GM12878 (cell line): Measurements from ENCODE around the gene CAMKMT. TPM values are rescaled to one million over a fixed set of nuclear protein-coding genes. Genes with fewer than 3 reads are reported as not detected.

Experiments
- ATAC-seq: fragments of 200-7000 bp; cut with Tn5 transposase; 3 replicates; pipeline ENCODE4 v1.9.1; 2020; ENCODE audit warnings: mild to moderate bottlenecking, moderate library complexity
- BruUV-seq: library from RNA; stranded (reverse); fragments of 400-500 nt; replicated peaks from 2 replicates; lab custom pipeline; 2021; lab: Mats Ljungman, UMichigan
- CTCF ChIA-PET: fragments of 300-600 bp; sonication (Branson Sonifier 250); formaldehyde crosslinking; extraction: SDS; loops from one replicate; lab custom pipeline; 2021; ENCODE audit warnings: inconsistent platforms; lab: Yijun Ruan, JAX
- POLR2A ChIA-PET: fragments of 350-600 bp; formaldehyde crosslinking; extraction: SDS; loops from one replicate; lab custom pipeline; 2021; ENCODE audit warnings: inconsistent platforms; lab: Charles Lee
- RAD21 ChIA-PET: fragments of 300-600 bp; sonication (Branson Sonifier 250); formaldehyde crosslinking; loops from one replicate; lab custom pipeline; 2023; ENCODE audit warnings: antibody characterized with exemption; ENCODE audit not compliant: unreplicated experiment; lab: Charles Lee
- SMC1A ChIA-PET: fragments of 300-600 bp; sonication (Branson Sonifier 250); formaldehyde crosslinking; loops from one replicate; lab custom pipeline; 2023; ENCODE audit not compliant: unreplicated experiment, uncharacterized antibody; lab: Charles Lee
- DNase-seq: peaks from one replicate; pipeline ENCODE4 v3.0.0-alpha.2; 2011; ENCODE audit warnings: low read depth, low spot score
- FAIRE-seq: peaks from 3 replicates; lab custom pipeline; 2011; peaks lifted over from hg19 to GRCh38; lab: Jason Lieb, UNC
- H2AFZ ChIP-seq: 2 replicates; pipeline ENCODE4 v1.6.0; 2011; ENCODE audit warnings: low read depth, low read length, control low read depth; ENCODE audit not compliant: control insufficient read depth
- H3K27ac ChIP-seq: 2 replicates; pipeline ENCODE4 v1.5.1; 2011; ENCODE audit warnings: control low read depth; ENCODE audit not compliant: control insufficient read depth, insufficient read depth
- H3K27me3 ChIP-seq, 2 experiments: replicated peaks in 1 of 2; 2 replicates each; pipeline versions ENCODE4 v1.6.0 to v1.6.1; 2011; ENCODE audit warnings: low read length in 1 of 2; ENCODE audit not compliant: control insufficient read depth in 2 of 2, insufficient read depth in 2 of 2
- H3K36me3 ChIP-seq, 2 experiments: 2 replicates each; pipeline ENCODE4 v1.5.1; 2011; ENCODE audit warnings: low read length in 1 of 2; ENCODE audit not compliant: control insufficient read depth in 2 of 2, insufficient read depth in 2 of 2
- H3K4me1 ChIP-seq: 2 replicates; pipeline ENCODE4 v1.6.1; 2011; ENCODE audit warnings: mild to moderate bottlenecking, low read length, moderate library complexity, mixed read lengths; ENCODE audit not compliant: control insufficient read depth, insufficient read depth
- H3K4me2 ChIP-seq: 2 replicates; pipeline ENCODE4 v1.6.0; 2011; ENCODE audit warnings: control low read depth; ENCODE audit not compliant: control insufficient read depth, insufficient read depth
- H3K4me3 ChIP-seq: fragments of 200-600 bp; sonication (generic); 2 replicates; pipeline ENCODE4 v1.5.1; 2016
- H3K79me2 ChIP-seq: 2 replicates; pipeline ENCODE4 v1.6.0; 2011; ENCODE audit warnings: low read length; ENCODE audit not compliant: control insufficient read depth, insufficient read depth
- H3K9ac ChIP-seq: 2 replicates; pipeline ENCODE4 v1.8.0; 2011; ENCODE audit warnings: low read length, control low read depth, mixed read lengths; ENCODE audit not compliant: control insufficient read depth, insufficient read depth
- H3K9me3 ChIP-seq: replicated peaks from 3 replicates; pipeline ENCODE4 v1.5.1; 2011; ENCODE audit warnings: mild to moderate bottlenecking, low read length; ENCODE audit not compliant: control insufficient read depth, insufficient read depth
- H4K20me1 ChIP-seq: 2 replicates; pipeline ENCODE4 v1.6.0; 2011; ENCODE audit not compliant: control insufficient read depth, insufficient read depth
- CREB1 ChIP-seq: IDR thresholded peaks from 2 replicates; pipeline ENCODE4 v1.6.1; 2012; ENCODE audit warnings: low read depth, mild to moderate bottlenecking, inconsistent platforms
- CREM ChIP-seq: IDR thresholded peaks from 2 replicates; pipeline ENCODE4 v1.6.1; 2014; ENCODE audit warnings: antibody characterized with exemption, low read depth
- EGR1 ChIP-seq, 2 experiments: IDR thresholded peaks; 1 replicate in 1 of 2; 2 replicates in 1 of 2; pipeline ENCODE4 v1.6.1; 2011 to 2012; ENCODE audit warnings: low read depth in 2 of 2, low read length in 2 of 2, borderline replicate concordance in 1 of 2, mild to moderate bottlenecking in 1 of 2, moderate library complexity in 1 of 2
- EZH2 ChIP-seq: IDR thresholded peaks from 2 replicates; pipeline ENCODE4 v1.6.1; 2012; ENCODE audit warnings: low read depth, mild to moderate bottlenecking, control low read depth, inconsistent platforms, low read length, borderline replicate concordance; ENCODE audit not compliant: control insufficient read depth
- FOXK2 ChIP-seq: fragments of 450-650 bp; IDR thresholded peaks from 2 replicates; pipeline ENCODE4 v1.6.1; 2017; ENCODE audit warnings: mild to moderate bottlenecking, moderate library complexity
- GABPA ChIP-seq: IDR thresholded peaks from 2 replicates; pipeline ENCODE4 v1.6.1; 2014; ENCODE audit warnings: antibody characterized with exemption, low read depth, mild to moderate bottlenecking, inconsistent platforms
- HDAC6 ChIP-seq: fragments of 200-600 bp; sonication (generic); IDR thresholded peaks from one replicate; pipeline ENCODE4 v1.8.0; 2017; ENCODE audit warnings: antibody characterized with exemption; ENCODE audit not compliant: unreplicated experiment
- NFYB ChIP-seq: IDR thresholded peaks from 2 replicates; pipeline ENCODE4 v1.6.1; 2011; ENCODE audit warnings: low read depth, mild to moderate bottlenecking, low read length, improper control_type of control experiment, moderate library complexity; ENCODE audit not compliant: insufficient read depth
- PML ChIP-seq: IDR thresholded peaks from 2 replicates; pipeline ENCODE4 v1.6.1; 2012; ENCODE audit warnings: low read length, inconsistent platforms
- POLR2AphosphoS2 ChIP-seq: IDR thresholded peaks from 2 replicates; pipeline ENCODE4 v1.6.1; 2011; ENCODE audit warnings: low read depth, mild to moderate bottlenecking, low read length, improper control_type of control experiment, moderate library complexity
- RAD21 ChIP-seq: IDR thresholded peaks from 2 replicates; pipeline ENCODE4 v1.6.1; 2011; ENCODE audit warnings: mild to moderate bottlenecking, low read depth, low read length, moderate library complexity; ENCODE audit not compliant: insufficient read depth
- RUNX3 ChIP-seq: IDR thresholded peaks from 2 replicates; pipeline ENCODE4 v1.6.1; 2012; ENCODE audit warnings: low read length, inconsistent platforms
- SMARCA5 ChIP-seq: fragments of 450-650 bp; IDR thresholded peaks from 2 replicates; pipeline ENCODE4 v1.6.1; 2017; ENCODE audit warnings: mild to moderate bottlenecking
- SUZ12 ChIP-seq: fragments of 200-600 bp; sonication (generic); IDR thresholded peaks from one replicate; pipeline ENCODE4 v1.6.1; 2018; ENCODE audit warnings: antibody characterized with exemption, mild to moderate bottlenecking; ENCODE audit not compliant: unreplicated experiment
- WGBS: methylation state at CpG from one replicate; pipeline ENCODE4 v1.1.6; 2016; ENCODE audit warnings: low lambda C conversion rate; ENCODE audit not compliant: insufficient replicate concordance, insufficient coverage; ENCODE audit errors: missing lambda C conversion rate; 5-methylcytosine and 5-hydroxymethylcytosine counted together
- in situ Hi-C: fragments of 300-500 bp; cut with MboI; formaldehyde crosslinking; loops from 9 replicates; pipeline ENCODE4 v1.14.3; 2018; ENCODE audit warnings: mixed read lengths
- intact Hi-C: fragments of 100-400 bp; cut with micrococcal nuclease; formaldehyde crosslinking; loops from one replicate; pipeline ENCODE4 v1.14.2; 2022; ENCODE audit not compliant: unreplicated experiment
- polyA plus RNA-seq, 11 experiments: library from polyadenylated mRNA; depleted of rRNA in 4 of 11; unstranded in 6 of 11; stranded (reverse) in 5 of 11; fragments of >200 nt; fragmentation: Nextera tagmentation in 4 of 11; fragmentation: Illumina TruSeq in 1 of 11; extraction: Ambion mirVana in 4 of 11; extraction: Trizol in 1 of 11; gene quantifications; 1 replicate in 1 of 11; 2 replicates in 10 of 11; pipeline versions ENCODE4 v1.2.1 to v1.2.3, GENCODE V29; 2011 to 2016; ENCODE audit warnings: inconsistent platforms in 2 of 11, missing spikeins in 2 of 11, low read depth in 1 of 11
- total RNA-seq, 4 experiments: library from RNA; depleted of rRNA in 3 of 4; stranded (reverse); fragments of >200 nt in 3 of 4; fragmentation: Illumina TruSeq in 1 of 4; extraction: Trizol in 1 of 4; gene quantifications; 2 replicates each; pipeline versions ENCODE4 v1.2.1 to v1.2.3, GENCODE V29; 2013 to 2021
- TF ChIP-seq, protein P1 (sequence below): fragments of 450-650 bp; IDR thresholded peaks from 2 replicates; pipeline ENCODE4 v1.6.1; 2016; ENCODE audit warnings: mild to moderate bottlenecking
- TF ChIP-seq, protein P2 (sequence below): fragments of 450-650 bp; formaldehyde crosslinking; IDR thresholded peaks from 2 replicates; pipeline ENCODE4 v1.4.0; 2022; ENCODE audit warnings: mild to moderate bottlenecking, moderate library complexity
- TF ChIP-seq, protein P3 (sequence below): fragments of 450-650 bp; IDR thresholded peaks from 2 replicates; pipeline ENCODE4 v1.6.1; 2016; ENCODE audit warnings: mild to moderate bottlenecking, moderate library complexity, borderline replicate concordance

The CAMKMT gene
- total and polyA plus RNA-seq, 10 of the 15 experiments (the other 5 are each of a cell fraction or from before 2014, with no cell fraction given) = 2.7 to 16.0 (median 11.8) TPM

DNA sequence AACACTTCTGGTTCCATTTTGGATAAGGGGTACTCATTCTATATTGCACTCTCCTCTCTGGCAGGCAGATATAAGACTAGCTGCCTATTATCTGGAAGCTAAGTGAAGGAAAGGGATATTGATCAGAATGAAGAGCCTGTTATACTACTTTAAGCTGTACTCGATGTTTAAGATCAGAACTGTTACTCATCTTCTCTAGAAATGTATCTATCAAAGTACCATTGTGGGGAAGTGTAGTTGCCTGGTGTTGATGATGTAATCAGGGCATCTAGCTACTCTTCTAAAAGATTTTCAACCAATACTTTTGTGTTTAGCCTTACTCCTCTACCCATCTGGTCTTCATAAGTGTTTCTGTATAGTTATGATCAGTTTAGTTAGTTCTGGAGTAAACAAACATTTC lies 5.8 kb downstream of the CAMKMT start:
- ChIA-PET RAD21 (no interaction called here), SMC1A (interaction anchor here (0.9 to 1.6 kb wide), 5 partner anchors 8 to 33 kb away, joined by 3 to 4 read pairs (median 3); no protein-coding TSS in a partner anchor), CTCF (interaction anchor here (0.7 kb wide), 2 partner anchors 23 to 380 kb away, joined by 3 read pairs; no protein-coding TSS in a partner anchor), POLR2A (interaction anchor here (0.5 to 1.2 kb wide), 2 partner anchors 9 to 1288 kb away, joined by 4 to 5 read pairs; no protein-coding TSS in a partner anchor)
- H3K4me3 ChIP-seq = no peak overlapping the region
- in situ Hi-C loops = no loop called here
- FAIRE-seq (no peak), ATAC-seq (peak; percentile 13; the same call in 2 of the 3 replicates), DNase-seq (no peak)
- no peak overlapping the region for H3K4me2 ChIP-seq
- H4K20me1 ChIP-seq = no peaks in the 10 kb centered on the region
- 0% methylated on average over 1 of the region's 1 CpG for WGBS
- no peak overlapping the region for H3K9ac ChIP-seq
- intact Hi-C loops = no loop called here
- no peaks in the 10 kb centered on the region for H3K27me3 ChIP-seq
- no peak overlapping the region for H3K27ac ChIP-seq
- H3K36me3 ChIP-seq = no peaks in the 10 kb centered on the region
- H3K4me1 ChIP-seq = no peaks in the 10 kb centered on the region
- no TSS peak for BruUV-seq
- H3K9me3 ChIP-seq = no peaks in the 10 kb centered on the region
- TF ChIP-seq GABPA (no peak), CREB1 (no peak), HDAC6 (no peak), PML (no peak), CREM (no peak), POLR2AphosphoS2 (no peak), NFYB (no peak), RAD21 (no peak), FOXK2 (no peak), EZH2 (no peak), RUNX3 (no peak), SUZ12 (no peak), EGR1 (IDR thresholded peaks at IDR 0.05; ENCODE audit: borderline replicate concordance in 1 of 2, low read depth in 2 of 2, low read length in 2 of 2) (no peak), SMARCA5 (no peak)
- TF ChIP-seq, protein P1, sequence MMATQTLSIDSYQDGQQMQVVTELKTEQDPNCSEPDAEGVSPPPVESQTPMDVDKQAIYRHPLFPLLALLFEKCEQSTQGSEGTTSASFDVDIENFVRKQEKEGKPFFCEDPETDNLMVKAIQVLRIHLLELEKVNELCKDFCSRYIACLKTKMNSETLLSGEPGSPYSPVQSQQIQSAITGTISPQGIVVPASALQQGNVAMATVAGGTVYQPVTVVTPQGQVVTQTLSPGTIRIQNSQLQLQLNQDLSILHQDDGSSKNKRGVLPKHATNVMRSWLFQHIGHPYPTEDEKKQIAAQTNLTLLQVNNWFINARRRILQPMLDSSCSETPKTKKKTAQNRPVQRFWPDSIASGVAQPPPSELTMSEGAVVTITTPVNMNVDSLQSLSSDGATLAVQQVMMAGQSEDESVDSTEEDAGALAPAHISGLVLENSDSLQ = no peak
- TF ChIP-seq, protein P2, sequence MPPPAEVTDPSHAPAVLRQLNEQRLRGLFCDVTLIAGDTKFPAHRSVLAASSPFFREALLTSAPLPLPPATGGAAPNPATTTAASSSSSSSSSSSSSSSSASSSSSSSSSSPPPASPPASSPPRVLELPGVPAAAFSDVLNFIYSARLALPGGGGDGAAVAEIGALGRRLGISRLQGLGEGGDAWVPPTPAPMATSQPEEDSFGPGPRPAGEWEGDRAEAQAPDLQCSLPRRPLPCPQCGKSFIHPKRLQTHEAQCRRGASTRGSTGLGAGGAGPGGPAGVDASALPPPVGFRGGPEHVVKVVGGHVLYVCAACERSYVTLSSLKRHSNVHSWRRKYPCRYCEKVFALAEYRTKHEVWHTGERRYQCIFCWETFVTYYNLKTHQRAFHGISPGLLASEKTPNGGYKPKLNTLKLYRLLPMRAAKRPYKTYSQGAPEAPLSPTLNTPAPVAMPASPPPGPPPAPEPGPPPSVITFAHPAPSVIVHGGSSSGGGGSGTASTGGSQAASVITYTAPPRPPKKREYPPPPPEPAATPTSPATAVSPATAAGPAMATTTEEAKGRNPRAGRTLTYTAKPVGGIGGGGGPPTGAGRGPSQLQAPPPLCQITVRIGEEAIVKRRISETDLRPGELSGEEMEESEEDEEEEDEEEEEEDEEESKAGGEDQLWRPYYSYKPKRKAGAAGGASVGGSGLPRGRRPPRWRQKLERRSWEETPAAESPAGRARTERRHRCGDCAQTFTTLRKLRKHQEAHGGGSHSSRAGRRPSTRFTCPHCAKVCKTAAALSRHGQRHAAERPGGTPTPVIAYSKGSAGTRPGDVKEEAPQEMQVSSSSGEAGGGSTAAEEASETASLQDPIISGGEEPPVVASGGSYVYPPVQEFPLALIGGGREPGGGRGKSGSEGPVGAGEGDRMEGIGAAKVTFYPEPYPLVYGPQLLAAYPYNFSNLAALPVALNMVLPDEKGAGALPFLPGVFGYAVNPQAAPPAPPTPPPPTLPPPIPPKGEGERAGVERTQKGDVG (CRISPR knock-in tag) = no peak
- TF ChIP-seq, protein P3, sequence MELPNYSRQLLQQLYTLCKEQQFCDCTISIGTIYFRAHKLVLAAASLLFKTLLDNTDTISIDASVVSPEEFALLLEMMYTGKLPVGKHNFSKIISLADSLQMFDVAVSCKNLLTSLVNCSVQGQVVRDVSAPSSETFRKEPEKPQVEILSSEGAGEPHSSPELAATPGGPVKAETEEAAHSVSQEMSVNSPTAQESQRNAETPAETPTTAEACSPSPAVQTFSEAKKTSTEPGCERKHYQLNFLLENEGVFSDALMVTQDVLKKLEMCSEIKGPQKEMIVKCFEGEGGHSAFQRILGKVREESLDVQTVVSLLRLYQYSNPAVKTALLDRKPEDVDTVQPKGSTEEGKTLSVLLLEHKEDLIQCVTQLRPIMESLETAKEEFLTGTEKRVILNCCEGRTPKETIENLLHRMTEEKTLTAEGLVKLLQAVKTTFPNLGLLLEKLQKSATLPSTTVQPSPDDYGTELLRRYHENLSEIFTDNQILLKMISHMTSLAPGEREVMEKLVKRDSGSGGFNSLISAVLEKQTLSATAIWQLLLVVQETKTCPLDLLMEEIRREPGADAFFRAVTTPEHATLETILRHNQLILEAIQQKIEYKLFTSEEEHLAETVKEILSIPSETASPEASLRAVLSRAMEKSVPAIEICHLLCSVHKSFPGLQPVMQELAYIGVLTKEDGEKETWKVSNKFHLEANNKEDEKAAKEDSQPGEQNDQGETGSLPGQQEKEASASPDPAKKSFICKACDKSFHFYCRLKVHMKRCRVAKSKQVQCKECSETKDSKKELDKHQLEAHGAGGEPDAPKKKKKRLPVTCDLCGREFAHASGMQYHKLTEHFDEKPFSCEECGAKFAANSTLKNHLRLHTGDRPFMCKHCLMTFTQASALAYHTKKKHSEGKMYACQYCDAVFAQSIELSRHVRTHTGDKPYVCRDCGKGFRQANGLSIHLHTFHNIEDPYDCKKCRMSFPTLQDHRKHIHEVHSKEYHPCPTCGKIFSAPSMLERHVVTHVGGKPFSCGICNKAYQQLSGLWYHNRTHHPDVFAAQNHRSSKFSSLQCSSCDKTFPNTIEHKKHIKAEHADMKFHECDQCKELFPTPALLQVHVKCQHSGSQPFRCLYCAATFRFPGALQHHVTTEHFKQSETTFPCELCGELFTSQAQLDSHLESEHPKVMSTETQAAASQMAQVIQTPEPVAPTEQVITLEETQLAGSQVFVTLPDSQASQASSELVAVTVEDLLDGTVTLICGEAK = no peak
- no peak overlapping the region for H2AFZ ChIP-seq
- H3K79me2 ChIP-seq = peaks cover 13% of the 10 kb centered on the region
